Measurements from ENCODE around the gene MYBL2.

MYBL2 gene

DNA sequence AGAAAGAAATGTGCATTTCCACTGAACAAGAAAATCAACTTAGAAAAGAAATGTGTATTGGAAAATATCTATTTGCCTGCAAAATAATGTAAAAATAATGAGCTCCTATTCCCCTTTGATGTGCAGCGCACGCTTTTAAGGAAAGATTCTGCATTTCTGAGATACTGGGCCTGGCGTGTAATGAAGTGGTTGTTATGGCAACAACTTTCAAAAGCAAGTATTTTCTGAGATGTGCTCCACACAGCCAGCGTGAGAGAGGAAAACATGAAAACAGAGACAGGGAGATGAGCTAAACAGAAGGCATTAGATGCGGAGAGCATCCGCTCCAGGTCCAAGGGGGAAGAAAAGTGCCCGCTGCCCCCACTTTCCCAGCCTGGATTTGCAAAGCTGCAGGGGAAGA, 99.0 kb downstream of the MYBL2 start:
- no peak overlapping the region for H3K9ac ChIP-seq (ENCODE audit: low read length)
- no peaks in the 10 kb centered on the region for H3K36me3 ChIP-seq (ENCODE audit: control insufficient read depth, insufficient read depth, low read length)
- H3K4me1 ChIP-seq (ENCODE audit: control insufficient read depth, insufficient read depth, low read length): no peaks in the 10 kb centered on the region
- H3K9me3 ChIP-seq (ENCODE audit: control insufficient read depth, low read length): no peaks in the 10 kb centered on the region
- peaks cover 15% of the 10 kb centered on the region for H3K27me3 ChIP-seq (ENCODE audit: control insufficient read depth, insufficient read depth, low read length)
- no peak overlapping the region for H3K4me3 ChIP-seq (ENCODE audit: low read length)
